K562 treated with DMSO at 1 percent for 4 hours (cell line): Measurements from ENCODE around the gene ADAM12. TPM values are rescaled to one million over a fixed set of nuclear protein-coding genes. Genes with fewer than 3 reads are reported as not detected.

ENCODE experiments used
- total RNA-seq: library from RNA; unstranded; fragments of 300-600 nt; gene quantifications from 2 replicates; pipeline ENCODE4 v1.2.3, GENCODE V29; 2022; ENCODE audit not compliant: insufficient read depth

ADAM12 gene, protein sequence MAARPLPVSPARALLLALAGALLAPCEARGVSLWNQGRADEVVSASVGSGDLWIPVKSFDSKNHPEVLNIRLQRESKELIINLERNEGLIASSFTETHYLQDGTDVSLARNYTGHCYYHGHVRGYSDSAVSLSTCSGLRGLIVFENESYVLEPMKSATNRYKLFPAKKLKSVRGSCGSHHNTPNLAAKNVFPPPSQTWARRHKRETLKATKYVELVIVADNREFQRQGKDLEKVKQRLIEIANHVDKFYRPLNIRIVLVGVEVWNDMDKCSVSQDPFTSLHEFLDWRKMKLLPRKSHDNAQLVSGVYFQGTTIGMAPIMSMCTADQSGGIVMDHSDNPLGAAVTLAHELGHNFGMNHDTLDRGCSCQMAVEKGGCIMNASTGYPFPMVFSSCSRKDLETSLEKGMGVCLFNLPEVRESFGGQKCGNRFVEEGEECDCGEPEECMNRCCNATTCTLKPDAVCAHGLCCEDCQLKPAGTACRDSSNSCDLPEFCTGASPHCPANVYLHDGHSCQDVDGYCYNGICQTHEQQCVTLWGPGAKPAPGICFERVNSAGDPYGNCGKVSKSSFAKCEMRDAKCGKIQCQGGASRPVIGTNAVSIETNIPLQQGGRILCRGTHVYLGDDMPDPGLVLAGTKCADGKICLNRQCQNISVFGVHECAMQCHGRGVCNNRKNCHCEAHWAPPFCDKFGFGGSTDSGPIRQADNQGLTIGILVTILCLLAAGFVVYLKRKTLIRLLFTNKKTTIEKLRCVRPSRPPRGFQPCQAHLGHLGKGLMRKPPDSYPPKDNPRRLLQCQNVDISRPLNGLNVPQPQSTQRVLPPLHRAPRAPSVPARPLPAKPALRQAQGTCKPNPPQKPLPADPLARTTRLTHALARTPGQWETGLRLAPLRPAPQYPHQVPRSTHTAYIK
- total RNA-seq, result not detected in 2 replicates

DNA sequence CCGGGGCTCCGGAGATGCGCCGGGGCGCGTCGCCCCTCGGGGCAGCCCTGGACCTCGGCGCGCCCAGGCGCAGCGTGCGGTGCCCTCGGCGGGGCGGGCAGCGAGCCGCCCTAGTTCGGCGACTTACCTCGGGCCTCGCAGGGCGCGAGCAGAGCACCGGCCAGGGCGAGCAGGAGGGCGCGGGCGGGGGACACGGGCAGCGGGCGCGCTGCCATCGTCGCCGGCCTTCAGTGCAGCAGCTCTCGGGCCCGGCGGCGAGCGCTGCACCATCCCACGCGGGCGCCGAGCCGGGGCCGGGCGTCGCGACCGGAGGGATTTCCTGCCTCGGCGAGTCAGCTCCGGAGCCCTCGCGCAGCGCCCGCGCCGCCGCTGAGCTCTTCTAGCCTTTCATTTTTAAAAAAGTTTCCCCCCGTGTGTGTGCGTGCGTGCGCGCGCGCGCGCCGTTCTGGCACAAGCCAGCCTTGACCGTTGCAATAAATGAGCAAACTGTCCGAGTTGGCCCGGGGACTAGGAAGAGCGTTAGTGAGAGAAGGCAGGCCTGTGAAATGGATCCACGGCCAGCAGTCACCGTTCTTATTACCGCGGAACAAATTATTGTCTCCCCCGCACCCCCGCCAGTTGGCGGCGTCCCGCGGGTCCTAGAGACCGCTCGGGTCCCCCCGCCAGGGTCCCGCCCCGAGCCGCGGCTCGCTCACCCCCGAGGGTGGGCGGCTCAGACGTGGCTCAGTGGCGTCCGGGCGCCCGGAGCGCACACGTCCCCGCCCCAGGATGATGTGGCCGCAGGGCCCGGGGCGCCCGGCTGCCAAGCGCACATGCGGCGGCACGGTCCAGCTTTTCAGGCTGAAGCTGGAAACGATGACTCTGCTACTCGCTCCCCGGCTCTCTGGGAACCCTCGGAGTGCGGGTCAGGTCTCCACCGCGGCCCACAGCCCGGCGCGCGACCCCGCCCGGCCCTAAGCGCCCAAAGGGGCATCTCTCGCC, at the start of gene ADAM12:
TSS of gene ADAM12 (minus strand) at position 547 of the 981 bp plus-strand sequence. CDS start at position 215, 332 bp downstream.

